Right cardiac atrium (tissue), 5 donors: ENCODE measurements around the gene VWA1. TPM values are rescaled to one million over a fixed set of nuclear protein-coding genes. Genes with fewer than 3 reads are reported as not detected.
"Not testable (repeated sequence)": the region's sequence is repeated elsewhere in the genome, so short reads cannot be mapped to it uniquely, and the experiment has no call there.

Experiments used
- ATAC-seq, 2 donors: fragments of 200-7000 bp; cut with Tn5 transposase; one replicate each; pipeline versions ENCODE4 v1.8.0 to v1.9.1; 2020; ENCODE audit warnings: moderate library complexity in 2 of 2, mild to moderate bottlenecking in 1 of 2
- DNase-seq, 3 donors: peaks; one replicate each; pipeline ENCODE4 v3.0.0-alpha.2; 2020
- H3K27ac ChIP-seq: one replicate; pipeline ENCODE4 v1.5.1; 2013; ENCODE audit warnings: mild to moderate bottlenecking, low read length, control low read depth, moderate library complexity
- H3K27me3 ChIP-seq: one replicate; pipeline ENCODE4 v1.6.1; 2013; ENCODE audit not compliant: control insufficient read depth, insufficient read depth
- H3K4me1 ChIP-seq: one replicate; pipeline ENCODE4 v1.6.1; 2013; ENCODE audit warnings: low read length; ENCODE audit not compliant: control insufficient read depth, insufficient read depth
- H3K4me3 ChIP-seq: one replicate; pipeline ENCODE4 v1.5.1; 2013; ENCODE audit warnings: low read length, control low read depth
- H3K9me3 ChIP-seq: one replicate; pipeline ENCODE4 v1.6.1; 2013; ENCODE audit warnings: low read length; ENCODE audit not compliant: control insufficient read depth
- WGBS: extraction: QIAGEN DNeasy Blood & Tissue Kit; methylation state at CpG from one replicate; pipeline ENCODE4 v1.1.7; 2013; 5-methylcytosine and 5-hydroxymethylcytosine counted together
- intact Hi-C, 4 donors: fragments of 100-400 bp; cut with DNase I; formaldehyde crosslinking; loops; one replicate each; pipeline versions ENCODE4 v1.11.0 to v1.14.0; 2022 to 2023
- polyA plus RNA-seq: library from polyadenylated mRNA; stranded (reverse); fragments of 200-250 nt; gene quantifications from one replicate; pipeline ENCODE4 v1.2.3, GENCODE V29; 2013
- total RNA-seq, 4 donors: library from RNA; stranded (reverse); fragmentation: NEBNext Ultra II Directional; extraction: Animal tissue kit (Norgen Biotek cat#: 25700); gene quantifications; one replicate each; pipeline ENCODE4 v1.2.1, GENCODE V29; 2021
- donor health status: healthy with polysubstance abuse.
- donor health status: DM: no; HTN: yes; CAD: no.
- donor health status: DM: no; HTN: no; CAD: no.
- donor health status: DM: no; HTN: yes; CAD: no; lungs with severe emphysema.
- donor health status: DM: yes; HTN: yes; CAD: no.

VWA1 gene
- total and polyA plus RNA-seq, 5 donors: 17.3 to 38.6 (median 25.1) TPM

- intact Hi-C loops: no loop called here
- H3K27ac ChIP-seq: no peak overlapping the region
- H3K27me3 ChIP-seq: no peaks in the 10 kb centered on the region
- no peaks in the 10 kb centered on the region for H3K9me3 ChIP-seq
- 46% methylated on average over 19 of the region's 19 CpGs for WGBS
- ATAC-seq (no peak), DNase-seq (peak; percentile 29 to 53 (median 45))
- peak overlapping the region; percentile 92 for H3K4me3 ChIP-seq
- H3K4me1 ChIP-seq: peaks cover 7% of the 10 kb centered on the region
Measured at GRCh38 chr1:1397839-1398523, 37.5 kb upstream of the VWA1 start.

DNA sequence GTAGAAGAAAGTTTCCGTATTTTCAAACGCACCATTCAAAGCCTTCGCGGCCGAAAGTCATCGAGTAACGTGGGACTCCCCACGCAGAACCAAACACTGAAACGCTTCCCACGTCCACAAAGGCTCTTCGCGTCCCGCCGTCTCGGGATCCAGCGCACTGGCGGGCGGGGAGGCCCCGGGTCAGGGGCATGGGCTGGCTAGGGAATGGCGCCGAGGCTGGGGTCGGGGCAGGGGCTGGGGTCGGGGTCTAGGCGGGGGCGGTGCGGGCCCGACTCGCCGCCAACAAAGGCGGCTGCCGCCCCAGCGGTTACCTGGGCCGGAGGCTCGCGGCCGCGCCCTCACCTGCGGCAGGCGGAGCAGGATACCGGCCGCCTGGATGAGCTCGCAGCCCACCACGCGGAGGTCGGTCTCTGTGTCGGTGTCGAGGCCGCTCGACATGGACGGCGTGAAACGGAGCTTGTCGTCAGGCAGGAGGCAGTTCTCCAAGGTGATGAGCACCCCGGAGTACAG lies 36.8 kb upstream of the VWA1 start:
- peak in 1 of 3 donors; percentile 71 for DNase-seq
- peak in 1 of 2 donors; percentile 1 for ATAC-seq
- no peaks in the 10 kb centered on the region for H3K27me3 ChIP-seq
- intact Hi-C loops: no loop called here
- H3K4me3 ChIP-seq: peak overlapping the region; percentile 92
- 1% methylated on average over 54 of the region's 54 CpGs for WGBS
- H3K9me3 ChIP-seq: no peaks in the 10 kb centered on the region
- peak overlapping the region; percentile 82 for H3K27ac ChIP-seq
- peaks cover 7% of the 10 kb centered on the region for H3K4me1 ChIP-seq

DNA sequence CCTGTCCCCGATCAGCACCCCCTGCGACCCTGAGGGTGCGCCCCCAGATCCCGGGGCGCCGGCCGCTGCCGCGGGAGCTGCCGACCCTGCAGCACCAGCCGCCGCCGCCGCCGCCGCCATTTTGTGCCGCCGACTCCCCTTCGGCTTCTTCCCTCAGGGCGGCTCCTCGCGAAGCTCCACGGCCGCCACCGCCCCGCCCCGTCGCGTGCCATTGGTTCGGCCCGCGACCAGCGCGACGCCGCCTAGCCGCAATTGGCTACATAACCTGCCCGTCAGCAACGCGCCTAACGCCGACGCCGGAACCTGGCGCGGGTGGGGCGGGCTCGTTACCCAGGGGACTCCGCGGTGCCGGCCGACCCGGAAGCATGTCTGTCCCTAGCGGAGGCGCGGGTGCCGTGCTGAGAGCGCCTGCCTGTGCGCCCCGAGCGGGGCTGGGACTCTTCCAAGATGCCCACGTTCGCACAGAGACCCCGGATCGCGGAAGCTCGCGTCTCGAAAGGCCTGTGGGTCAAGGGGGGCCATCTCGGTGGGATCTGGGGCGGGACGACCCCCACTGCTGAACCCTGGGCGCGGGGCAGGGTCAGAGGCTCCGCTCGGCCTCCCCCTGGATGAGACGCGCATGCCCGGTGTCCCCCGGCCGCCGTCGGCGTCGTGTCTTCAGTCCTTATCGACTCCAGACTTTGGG lies 36.2 kb upstream of the VWA1 start, which contains the start of gene CCNL2:
TSS of gene CCNL2 (minus strand) at position 149 of the 685 bp plus-strand sequence. CDS start at position 120, 29 bp downstream.
- H3K4me1 ChIP-seq: peaks cover 7% of the 10 kb centered on the region
- under 1% methylated on average over 86 of the region's 86 CpGs for WGBS
- H3K27me3 ChIP-seq: no peaks in the 10 kb centered on the region
- peak; percentile 97 to 98 for ATAC-seq
- H3K9me3 ChIP-seq: no peaks in the 10 kb centered on the region
- DNase-seq: peak; percentile 99 to 100 (median 100)
- intact Hi-C loops: no loop called here
- H3K27ac ChIP-seq: peak within 1 kb of the TSS; percentile 82
- H3K4me3 ChIP-seq: peak within 1 kb of the TSS; percentile 92

- Histone ChIP-seq H3K4me3 (peak overlapping the region; percentile 64), H3K27me3 (no peaks in the 10 kb centered on the region), H3K27ac (peak overlapping the region; percentile 36), H3K9me3 (no peaks in the 10 kb centered on the region), H3K4me1 (peaks cover 7% of the 10 kb centered on the region)
- DNase-seq (peak in 1 of 3 donors; percentile 67), ATAC-seq (peak; percentile 3 to 4)
- intact Hi-C loops: no loop called here
- WGBS: 6% methylated on average over 34 of the region's 34 CpGs
Measured at GRCh38 chr1:1399872-1400575, 35.5 kb upstream of the VWA1 start.

DNA sequence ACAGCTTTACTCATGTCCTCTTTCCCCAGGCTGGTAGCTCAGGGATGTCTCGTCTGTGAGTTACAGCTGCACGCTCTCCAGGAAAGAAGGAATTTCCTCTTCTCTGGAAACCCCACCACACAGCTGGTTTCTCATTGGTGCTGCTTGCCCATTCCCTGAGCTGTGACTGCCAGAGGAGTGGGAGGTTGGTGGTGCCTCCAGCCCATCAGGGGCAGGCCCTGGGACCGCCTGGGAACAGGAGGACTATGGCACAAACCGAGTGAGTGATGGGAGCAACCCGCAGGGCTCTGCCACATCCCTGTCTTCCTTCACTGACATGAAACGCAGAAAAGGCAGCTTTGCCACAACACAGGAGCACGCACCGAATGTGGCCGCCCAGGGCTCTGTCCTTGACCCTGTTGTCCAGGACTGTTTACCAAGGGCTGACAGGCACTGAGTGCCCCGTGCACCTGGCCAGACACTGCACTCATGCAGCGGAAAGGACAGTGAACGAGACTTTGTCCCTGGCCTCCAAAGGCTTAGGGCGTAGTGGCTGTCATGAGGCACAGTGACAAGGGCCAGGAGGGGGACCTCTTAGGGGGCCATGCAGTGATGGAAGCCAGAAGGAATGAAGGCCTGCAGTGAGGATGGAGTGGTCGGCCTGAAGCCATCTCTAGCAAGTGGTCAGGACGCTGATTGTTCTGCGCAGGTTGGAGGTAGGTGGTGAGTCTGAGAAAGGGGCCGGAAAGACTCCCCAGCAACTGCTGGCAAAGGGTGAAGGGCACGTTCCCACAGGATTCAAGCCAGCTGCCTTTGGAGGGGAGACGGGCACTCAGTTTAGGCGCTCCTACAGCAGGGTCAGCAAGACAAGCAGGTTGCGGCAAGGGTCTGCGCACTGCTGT lies 34.7 kb upstream of the VWA1 start:
- DNase-seq: peak in 2 of 3 donors; percentile 50 to 59
- intact Hi-C loops: no loop called here
- no peak for ATAC-seq
- Histone ChIP-seq H3K9me3 (no peaks in the 10 kb centered on the region), H3K4me3 (no peak overlapping the region), H3K4me1 (peaks cover 9% of the 10 kb centered on the region), H3K27me3 (no peaks in the 10 kb centered on the region), H3K27ac (no peak overlapping the region)
- WGBS: 83% methylated on average over 22 of the region's 22 CpGs

GRCh38 chr1:1401457-1402010 lies 34.0 kb upstream of the VWA1 start:
- no peak for ATAC-seq
- intact Hi-C loops: no loop called here
- 86% methylated on average over 7 of the region's 7 CpGs for WGBS
- Histone ChIP-seq H3K27me3 (no peaks in the 10 kb centered on the region), H3K27ac (no peak overlapping the region), H3K9me3 (no peaks in the 10 kb centered on the region), H3K4me3 (no peak overlapping the region), H3K4me1 (peaks cover 14% of the 10 kb centered on the region)
- DNase-seq: peak in 1 of 3 donors; percentile 52

- Histone ChIP-seq H3K4me1 (peaks cover 14% of the 10 kb centered on the region), H3K27me3 (no peaks in the 10 kb centered on the region), H3K9me3 (no peaks in the 10 kb centered on the region), H3K27ac (no peak overlapping the region), H3K4me3 (no peak overlapping the region)
- intact Hi-C loops: no loop called here
- ATAC-seq (no peak), DNase-seq (peak in 2 of 3 donors; percentile 49 to 58)
- WGBS: 64% methylated on average over 20 of the region's 20 CpGs
Measured at GRCh38 chr1:1402072-1402900, 33.2 kb upstream of the VWA1 start.

- intact Hi-C loops: not testable (repeated sequence)
Measured at GRCh38 chr1:1402901-1403392, 32.5 kb upstream of the VWA1 start.

DNA sequence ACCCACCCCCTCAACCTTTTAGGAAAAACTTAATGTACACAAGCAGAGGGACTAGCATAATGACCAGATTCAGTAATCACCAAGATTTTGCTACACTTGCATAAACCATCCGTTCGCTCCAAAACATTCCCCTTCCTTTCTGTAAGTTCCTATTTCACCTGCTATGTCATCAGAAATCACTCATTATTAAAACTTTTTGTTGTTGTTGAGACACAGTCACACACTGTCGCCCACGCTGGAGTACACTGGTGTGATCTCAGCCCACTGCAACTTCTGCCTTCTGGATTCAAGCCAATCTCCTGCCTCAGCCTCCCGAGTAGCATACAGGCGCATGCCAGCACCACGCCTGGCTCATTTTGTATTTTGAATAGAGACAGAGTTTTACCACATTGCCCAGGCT lies 31.8 kb upstream of the VWA1 start:
- no peak for ATAC-seq
- Histone ChIP-seq H3K9me3 (no peaks in the 10 kb centered on the region), H3K4me1 (peaks cover 7% of the 10 kb centered on the region), H3K27me3 (no peaks in the 10 kb centered on the region), H3K27ac (no peak overlapping the region), H3K4me3 (no peak overlapping the region)
- peak in 2 of 3 donors; percentile 23 to 37 for DNase-seq
- 81% methylated on average over 7 of the region's 7 CpGs for WGBS
- intact Hi-C loops: no loop called here

More at GRCh38 chr1:1402901-1403392, 32.5 kb upstream of the VWA1 start:
- H3K9me3 ChIP-seq, H3K27ac ChIP-seq, H3K4me1 ChIP-seq, H3K4me3 ChIP-seq, ATAC-seq, H3K27me3 ChIP-seq: not testable (repeated sequence)
- peak in 1 of 3 donors; percentile 17 for DNase-seq
- WGBS: 87% methylated on average over 9 of the region's 9 CpGs
